CD4-positive, alpha-beta T cell (primary cell): Measurements from ENCODE around the gene CPXM1. TPM values are rescaled to one million over a fixed set of nuclear protein-coding genes. Genes with fewer than 3 reads are reported as not detected.
A peak's percentile ranks its signal among the peaks of the same experiment; 100 is the strongest.

Experiments
- ATAC-seq: fragments of 200-7000 bp; cut with Tn5 transposase; one replicate; pipeline ENCODE4 v1.10.0; 2022; ENCODE audit warnings: mild to moderate bottlenecking; ENCODE audit not compliant: poor library complexity
- CTCF ChIA-PET: fragments of 350-600 bp; sonication (Branson Sonifier 250); formaldehyde crosslinking; loops from one replicate; lab custom pipeline; 2021; ENCODE audit warnings: antibody characterized with exemption, inconsistent platforms; lab: Charles Lee
- POLR2A ChIA-PET: fragments of 350-600 bp; sonication (Branson Sonifier 250); formaldehyde crosslinking; loops from one replicate; lab custom pipeline; 2021; ENCODE audit warnings: antibody characterized with exemption, inconsistent platforms; lab: Charles Lee
- DNase-seq, 14 experiments: peaks; one replicate each; pipeline ENCODE4 v3.0.0-alpha.2; 2013 to 2020; ENCODE audit warnings: mixed read lengths in 2 of 14
- H3K27ac ChIP-seq, 2 donors: one replicate each; pipeline versions ENCODE4 v1.5.1 to v1.7.0; 2013; ENCODE audit warnings: low read length in 2 of 2, low read depth in 1 of 2, mild to moderate bottlenecking in 1 of 2
- H3K27me3 ChIP-seq, 2 experiments: 1 replicate in 1 of 2; 2 replicates in 1 of 2; pipeline versions ENCODE4 v1.6.1 to v1.7.0; 2013; ENCODE audit warnings: low read length in 2 of 2, control low read depth in 1 of 2, mild to moderate bottlenecking in 1 of 2, moderate library complexity in 1 of 2; ENCODE audit not compliant: insufficient read depth in 2 of 2, control insufficient read depth in 1 of 2
- H3K36me3 ChIP-seq: one replicate; pipeline ENCODE4 v1.6.1; 2013; ENCODE audit warnings: low read length, control low read depth; ENCODE audit not compliant: insufficient read depth
- H3K4me1 ChIP-seq: one replicate; pipeline ENCODE4 v1.6.1; 2013; ENCODE audit warnings: low read length, control low read depth; ENCODE audit not compliant: insufficient read depth
- H3K4me3 ChIP-seq: one replicate; pipeline ENCODE4 v1.5.1; 2013; ENCODE audit warnings: mild to moderate bottlenecking, low read length, moderate library complexity
- H3K9me3 ChIP-seq, 2 experiments: 1 replicate in 1 of 2; 2 replicates in 1 of 2; pipeline versions ENCODE4 v1.6.1 to v1.7.0; 2013; ENCODE audit warnings: low read length in 2 of 2, mild to moderate bottlenecking in 2 of 2, control low read depth in 1 of 2, moderate library complexity in 1 of 2; ENCODE audit not compliant: control insufficient read depth in 1 of 2, insufficient read depth in 1 of 2
- H3K27ac Mint-ChIP-seq: one replicate; pipeline ENCODE4 v1.8.0; 2020; ENCODE audit warnings: mixed read lengths
- H3K27me3 Mint-ChIP-seq: one replicate; pipeline ENCODE4 v1.8.0; 2021; ENCODE audit warnings: mixed read lengths
- H3K36me3 Mint-ChIP-seq: one replicate; pipeline ENCODE4 v1.8.0; 2021; ENCODE audit warnings: low read depth, mixed read lengths
- H3K4me1 Mint-ChIP-seq: one replicate; pipeline ENCODE4 v1.8.0; 2021; ENCODE audit warnings: low read depth, mixed read lengths
- H3K4me3 Mint-ChIP-seq: one replicate; pipeline ENCODE4 v1.8.0; 2020; ENCODE audit warnings: mild to moderate bottlenecking, mixed read lengths
- H3K9me3 Mint-ChIP-seq: one replicate; pipeline ENCODE4 v1.8.0; 2020; ENCODE audit warnings: mixed read lengths
- intact Hi-C, 2 experiments: fragments of 100-400 bp; cut with DNase I in 1 of 2; cut with micrococcal nuclease in 1 of 2; formaldehyde crosslinking; loops; one replicate each; pipeline versions ENCODE4 v1.15.1 to v1.9.0; 2023 to 2025; cut with DNase I, micrococcal nuclease
- total RNA-seq, 174 experiments: library from RNA in 2 of 174; stranded (reverse) in 2 of 174; gene quantifications; one replicate each; pipeline ENCODE4 v1.2.3 and lab custom pipeline; 2021 to 2026
- TF ChIP-seq, protein P1 (sequence below): fragments of 200-600 bp; IDR thresholded peaks from one replicate; pipeline ENCODE4 v1.8.0; 2022; ENCODE audit warnings: antibody characterized with exemption, mild to moderate bottlenecking

The CPXM1 gene
- total RNA-seq, 2 experiments from 2014 or later, result not detected

DNA sequence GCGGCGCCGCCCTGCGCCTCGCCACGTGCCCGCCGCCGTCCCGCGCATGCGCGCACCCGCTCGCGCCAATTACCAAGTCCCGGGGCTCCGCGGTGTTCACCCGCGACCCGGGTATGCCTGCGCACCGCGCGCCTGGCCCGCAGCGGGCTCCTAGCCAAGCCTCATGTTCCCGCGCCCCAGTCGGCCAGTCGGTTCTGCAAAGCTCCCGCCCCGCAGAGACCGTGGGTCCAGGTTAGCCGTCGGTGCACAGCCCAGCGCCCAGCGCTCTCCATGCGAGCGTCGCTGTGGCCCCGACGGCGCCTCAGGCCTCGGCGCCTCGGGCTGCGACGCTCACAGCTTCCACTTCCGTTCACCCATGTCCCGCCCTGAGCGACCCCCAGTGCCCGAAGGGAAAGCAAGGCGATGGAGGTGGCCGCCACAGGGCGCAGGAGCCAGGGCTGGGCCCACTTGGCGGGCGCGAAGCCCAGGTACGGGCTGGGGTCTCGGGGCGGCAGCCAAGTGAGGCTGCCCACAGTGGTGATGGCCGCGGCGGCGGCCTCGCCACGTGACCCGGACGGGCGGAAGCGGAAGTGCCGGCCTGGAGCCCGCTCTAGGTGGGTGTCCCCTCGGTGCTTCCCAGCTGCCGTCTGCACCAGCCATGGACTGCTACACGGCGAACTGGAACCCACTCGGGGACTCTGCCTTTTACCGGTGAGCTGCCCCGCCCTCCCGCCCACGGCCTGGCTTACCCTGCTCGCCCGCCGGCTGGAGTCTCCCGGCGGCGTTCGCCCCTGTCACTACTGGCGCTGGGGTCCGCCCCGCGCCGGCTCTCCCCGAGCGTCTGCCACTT is 39.9 kb upstream of the CPXM1 start, which contains the start of the genes PCED1A and VPS16:
Gene PCED1A, minus strand, starts transcription at position 518 of the 829 bp plus-strand sequence. CDS start 743 bp downstream, outside the sequence.
Gene VPS16, plus strand, starts transcription at position 608 of the 829 bp plus-strand sequence. Its CDS starts 30 bp downstream, at position 638.
- peaks cover 31% of the 10 kb centered on the region for H3K4me1 ChIP-seq
- H3K27me3 ChIP-seq, result no peaks in the 10 kb centered on the region
- no peaks in the 10 kb centered on the region for H3K9me3 ChIP-seq
- ChIA-PET POLR2A (interaction anchor here (0.6 to 2.3 kb wide), 21 partner anchors 9 to 384 kb away, joined by 3 to 19 read pairs (median 4); partner anchors contain the start of genes CPXM1, NOP56 and PTPRA), CTCF (interaction anchor here (1.0 to 2.5 kb wide), 3 partner anchors 12 to 88 kb away, joined by 4 to 7 read pairs (median 6); partner anchors contain the start of gene PTPRA)
- ATAC-seq (peak; percentile 95), DNase-seq (peak; percentile 78 to 94 (median 86))
- H3K36me3 Mint-ChIP-seq, result peaks cover 22% of the 10 kb centered on the region
- H3K27me3 Mint-ChIP-seq, result no peaks in the 10 kb centered on the region
- H3K27ac Mint-ChIP-seq, result peak within 1 kb of the TSS; percentile 75
- peak within 1 kb of the TSS; percentile 93 for H3K4me3 ChIP-seq
- peak within 1 kb of the TSS; percentile 61 to 81 for H3K27ac ChIP-seq
- no peaks in the 10 kb centered on the region for H3K9me3 Mint-ChIP-seq
- intact Hi-C loops, result loop anchor here in 1 of 2 experiments (1.0 to 5.0 kb wide), 2 partner anchors 33 to 202 kb away; partner anchors contain the start of genes GNRH2 and PTPRA
- H3K4me1 Mint-ChIP-seq, result peaks cover 53% of the 10 kb centered on the region
- peak within 1 kb of the TSS; percentile 93 for H3K4me3 Mint-ChIP-seq
- H3K36me3 ChIP-seq, result peaks cover 6% of the 10 kb centered on the region
- TF ChIP-seq, protein P1, sequence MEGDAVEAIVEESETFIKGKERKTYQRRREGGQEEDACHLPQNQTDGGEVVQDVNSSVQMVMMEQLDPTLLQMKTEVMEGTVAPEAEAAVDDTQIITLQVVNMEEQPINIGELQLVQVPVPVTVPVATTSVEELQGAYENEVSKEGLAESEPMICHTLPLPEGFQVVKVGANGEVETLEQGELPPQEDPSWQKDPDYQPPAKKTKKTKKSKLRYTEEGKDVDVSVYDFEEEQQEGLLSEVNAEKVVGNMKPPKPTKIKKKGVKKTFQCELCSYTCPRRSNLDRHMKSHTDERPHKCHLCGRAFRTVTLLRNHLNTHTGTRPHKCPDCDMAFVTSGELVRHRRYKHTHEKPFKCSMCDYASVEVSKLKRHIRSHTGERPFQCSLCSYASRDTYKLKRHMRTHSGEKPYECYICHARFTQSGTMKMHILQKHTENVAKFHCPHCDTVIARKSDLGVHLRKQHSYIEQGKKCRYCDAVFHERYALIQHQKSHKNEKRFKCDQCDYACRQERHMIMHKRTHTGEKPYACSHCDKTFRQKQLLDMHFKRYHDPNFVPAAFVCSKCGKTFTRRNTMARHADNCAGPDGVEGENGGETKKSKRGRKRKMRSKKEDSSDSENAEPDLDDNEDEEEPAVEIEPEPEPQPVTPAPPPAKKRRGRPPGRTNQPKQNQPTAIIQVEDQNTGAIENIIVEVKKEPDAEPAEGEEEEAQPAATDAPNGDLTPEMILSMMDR, result no peak

DNA sequence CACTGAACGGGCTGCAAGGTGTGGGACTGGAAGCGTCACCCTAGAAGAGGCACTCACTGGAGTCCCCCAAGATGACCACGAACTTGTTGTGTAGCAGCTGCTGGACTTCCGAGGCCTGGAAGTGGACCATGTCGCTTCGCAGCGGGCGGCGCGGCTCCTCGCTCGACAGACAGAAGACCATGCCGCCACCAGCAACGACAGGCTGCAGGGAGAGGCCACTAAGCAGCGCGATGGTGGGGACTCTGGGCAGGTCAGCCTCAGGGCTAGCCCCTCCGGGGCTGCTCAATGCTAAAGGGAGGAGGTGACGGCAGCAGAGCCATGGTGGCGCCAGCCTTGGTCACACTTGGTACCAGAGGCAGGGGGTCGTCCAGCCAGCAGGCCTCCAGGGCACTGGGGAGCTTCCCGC is 39.3 kb upstream of the CPXM1 start:
- Mint-ChIP-seq H3K4me1 (peaks cover 47% of the 10 kb centered on the region), H3K36me3 (peaks cover 28% of the 10 kb centered on the region), H3K9me3 (no peaks in the 10 kb centered on the region), H3K27me3 (no peaks in the 10 kb centered on the region), H3K27ac (peak overlapping the region; percentile 75), H3K4me3 (peak overlapping the region; percentile 80)
- H3K9me3 ChIP-seq, result no peaks in the 10 kb centered on the region
- no peak for ATAC-seq
- DNase-seq, result no peak
- H3K27me3 ChIP-seq, result no peaks in the 10 kb centered on the region
- POLR2A ChIA-PET, result interaction anchor here (0.8 to 2.3 kb wide), 14 partner anchors 9 to 187 kb away, joined by 3 to 19 read pairs (median 6); partner anchors contain the start of genes CPXM1, NOP56 and PTPRA
- intact Hi-C loops, result loop anchor here in 1 of 2 experiments (1.0 to 5.0 kb wide), 4 partner anchors 34 to 203 kb away; partner anchors contain the start of genes GNRH2 and PTPRA
- peaks cover 6% of the 10 kb centered on the region for H3K36me3 ChIP-seq
- CTCF ChIA-PET, result interaction anchor here (2.5 kb wide), 1 partner anchor 33 kb away, joined by 7 read pairs; the partner anchor contains the start of gene PTPRA
- peak overlapping the region; percentile 93 for H3K4me3 ChIP-seq
- peaks cover 31% of the 10 kb centered on the region for H3K4me1 ChIP-seq
- TF ChIP-seq, protein P1, result no peak
- H3K27ac ChIP-seq, result peak overlapping the region in 1 of 2 donors; percentile 81
